Measurements from ENCODE around the gene DNAJA4. TPM values are rescaled to one million over a fixed set of nuclear protein-coding genes. Genes with fewer than 3 reads are reported as not detected.

Gene DNAJA4
- total RNA-seq, 1 experiment from 2014 or later, result 1.3 TPM

DNA sequence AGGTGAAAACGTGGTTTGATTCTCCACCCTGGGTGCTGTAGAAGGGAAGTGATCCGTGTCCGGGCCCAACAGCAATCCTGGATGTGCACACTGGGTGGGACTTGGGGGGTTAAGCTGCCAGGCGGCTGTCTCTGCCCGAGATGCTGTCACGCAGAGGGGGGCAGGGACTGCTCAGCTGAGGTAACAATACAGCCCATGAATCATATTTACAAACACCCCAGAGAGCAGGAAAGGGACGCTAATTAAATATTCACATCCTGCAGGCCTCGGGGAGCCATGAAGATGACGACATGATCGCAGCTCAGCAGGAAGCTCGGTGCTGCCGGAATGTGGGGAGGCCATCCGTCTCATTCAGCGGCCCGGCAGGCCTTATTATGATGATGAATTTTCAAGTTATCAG lies 57.9 kb downstream of the DNAJA4 start:
- BruUV-seq (replicated peaks), result no TSS peak
- H3K79me2 ChIP-seq (ENCODE audit: low read length), result no peaks in the 10 kb centered on the region
- no peaks in the 10 kb centered on the region for H3F3A ChIP-seq (ENCODE audit: low read length, unreplicated experiment)
- no peaks in the 10 kb centered on the region for H4K20me1 ChIP-seq (ENCODE audit: low read length)
- H3K36me3 ChIP-seq (ENCODE audit: low read depth, low read length), result no peaks in the 10 kb centered on the region
- no peaks in the 10 kb centered on the region for H3K9me2 ChIP-seq (replicated peaks; ENCODE audit: low read length)
- ChIA-PET POLR2A (ENCODE audit: unreplicated experiment) (no interaction called here), CTCF (no interaction called here)
- H3K9ac ChIP-seq (ENCODE audit: low read length), result peak overlapping the region; percentile 64
- H3K4me1 ChIP-seq (ENCODE audit: insufficient read depth, low read length), result peaks cover 13% of the 10 kb centered on the region
- peak; percentile 86 for ATAC-seq
- peak overlapping the region; percentile 46 for H3K4me2 ChIP-seq (ENCODE audit: low read length)
- no peak for TF ChIP-seq EZH2phosphoT487 (IDR thresholded peaks at IDR 0.05; ENCODE audit: borderline replicate concordance, low read length)
- no peak for TF ChIP-seq EZH2 (IDR thresholded peaks at IDR 0.05; ENCODE audit: low read length, unreplicated experiment)
- TF ChIP-seq, protein P1, sequence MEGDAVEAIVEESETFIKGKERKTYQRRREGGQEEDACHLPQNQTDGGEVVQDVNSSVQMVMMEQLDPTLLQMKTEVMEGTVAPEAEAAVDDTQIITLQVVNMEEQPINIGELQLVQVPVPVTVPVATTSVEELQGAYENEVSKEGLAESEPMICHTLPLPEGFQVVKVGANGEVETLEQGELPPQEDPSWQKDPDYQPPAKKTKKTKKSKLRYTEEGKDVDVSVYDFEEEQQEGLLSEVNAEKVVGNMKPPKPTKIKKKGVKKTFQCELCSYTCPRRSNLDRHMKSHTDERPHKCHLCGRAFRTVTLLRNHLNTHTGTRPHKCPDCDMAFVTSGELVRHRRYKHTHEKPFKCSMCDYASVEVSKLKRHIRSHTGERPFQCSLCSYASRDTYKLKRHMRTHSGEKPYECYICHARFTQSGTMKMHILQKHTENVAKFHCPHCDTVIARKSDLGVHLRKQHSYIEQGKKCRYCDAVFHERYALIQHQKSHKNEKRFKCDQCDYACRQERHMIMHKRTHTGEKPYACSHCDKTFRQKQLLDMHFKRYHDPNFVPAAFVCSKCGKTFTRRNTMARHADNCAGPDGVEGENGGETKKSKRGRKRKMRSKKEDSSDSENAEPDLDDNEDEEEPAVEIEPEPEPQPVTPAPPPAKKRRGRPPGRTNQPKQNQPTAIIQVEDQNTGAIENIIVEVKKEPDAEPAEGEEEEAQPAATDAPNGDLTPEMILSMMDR (conservative IDR thresholded peaks at IDR 0.05; ENCODE audit: low read depth, low read length), result no peak
- intact Hi-C loops (cut with micrococcal nuclease), result no loop called here
- peak overlapping the region; percentile 71 for H3K27ac ChIP-seq (ENCODE audit: low read length)
- no peaks in the 10 kb centered on the region for H3K27me3 ChIP-seq (ENCODE audit: low read length)
- no peak overlapping the region for H3K4me3 ChIP-seq (ENCODE audit: low read length)
- DNase-seq, result peak; percentile 68
- peak overlapping the region; percentile 75 for H2AFZ ChIP-seq (ENCODE audit: low read length)
- no peaks in the 10 kb centered on the region for H3K9me3 ChIP-seq (ENCODE audit: low read length)

GRCh38 chr15:78322724-78323521 lies 58.6 kb downstream of the DNAJA4 start:
- no peaks in the 10 kb centered on the region for H3K9me3 ChIP-seq (ENCODE audit: low read length)
- intact Hi-C loops (cut with micrococcal nuclease), result no loop called here
- H3K27ac ChIP-seq (ENCODE audit: low read length), result peak overlapping the region; percentile 71
- TSS peak; percentile 58 for BruUV-seq (replicated peaks)
- no peak for TF ChIP-seq EZH2phosphoT487 (IDR thresholded peaks at IDR 0.05; ENCODE audit: borderline replicate concordance, low read length)
- no peaks in the 10 kb centered on the region for H4K20me1 ChIP-seq (ENCODE audit: low read length)
- no peaks in the 10 kb centered on the region for H3K27me3 ChIP-seq (ENCODE audit: low read length)
- no peak overlapping the region for H3K4me3 ChIP-seq (ENCODE audit: low read length)
- ChIA-PET POLR2A (ENCODE audit: unreplicated experiment) (no interaction called here), CTCF (no interaction called here)
- H3K4me2 ChIP-seq (ENCODE audit: low read length), result peak overlapping the region; percentile 46
- peaks cover 13% of the 10 kb centered on the region for H3K4me1 ChIP-seq (ENCODE audit: insufficient read depth, low read length)
- DNase-seq (no peak), ATAC-seq (no peak)
- H3K36me3 ChIP-seq (ENCODE audit: low read depth, low read length), result no peaks in the 10 kb centered on the region
- no peaks in the 10 kb centered on the region for H3K9me2 ChIP-seq (replicated peaks; ENCODE audit: low read length)
- peak overlapping the region; percentile 75 for H2AFZ ChIP-seq (ENCODE audit: low read length)
- peak overlapping the region; percentile 64 for H3K9ac ChIP-seq (ENCODE audit: low read length)
- H3K79me2 ChIP-seq (ENCODE audit: low read length), result no peaks in the 10 kb centered on the region
- H3F3A ChIP-seq (ENCODE audit: low read length, unreplicated experiment), result no peaks in the 10 kb centered on the region

- Histone ChIP-seq H3K4me1 (ENCODE audit: insufficient read depth, low read length) (peaks cover 13% of the 10 kb centered on the region), H3K9me3 (ENCODE audit: low read length) (no peaks in the 10 kb centered on the region), H2AFZ (ENCODE audit: low read length) (no peak overlapping the region), H3F3A (ENCODE audit: low read length, unreplicated experiment) (no peaks in the 10 kb centered on the region), H3K9ac (ENCODE audit: low read length) (no peak overlapping the region), H4K20me1 (ENCODE audit: low read length) (no peaks in the 10 kb centered on the region), H3K79me2 (ENCODE audit: low read length) (no peaks in the 10 kb centered on the region), H3K4me2 (ENCODE audit: low read length) (no peak overlapping the region), H3K4me3 (ENCODE audit: low read length) (no peak overlapping the region), H3K27ac (ENCODE audit: low read length) (no peak overlapping the region), H3K9me2 (replicated peaks; ENCODE audit: low read length) (no peaks in the 10 kb centered on the region), H3K27me3 (ENCODE audit: low read length) (no peaks in the 10 kb centered on the region), H3K36me3 (ENCODE audit: low read depth, low read length) (no peaks in the 10 kb centered on the region)
- POLR2A ChIA-PET (ENCODE audit: unreplicated experiment), result no interaction called here
- BruUV-seq (replicated peaks), result no TSS peak
- TF ChIP-seq EZH2 (IDR thresholded peaks at IDR 0.05; ENCODE audit: low read length, unreplicated experiment) (no peak), EZH2phosphoT487 (IDR thresholded peaks at IDR 0.05; ENCODE audit: borderline replicate concordance, low read length) (no peak)
- TF ChIP-seq, protein P1 (conservative IDR thresholded peaks at IDR 0.05; ENCODE audit: low read depth, low read length), result no peak
- ATAC-seq, result no peak
- CTCF ChIA-PET, result no interaction called here
- intact Hi-C loops (cut with micrococcal nuclease), result no loop called here
- no peak for DNase-seq
These were observed 59.3 kb downstream of the DNAJA4 start for GRCh38 chr15:78323693-78324092.
